DOHH2 (cell line): ENCODE results near the gene IL17REL.

Source experiments
- H3F3A ChIP-seq: fragments of 200-600 bp; sonication (generic), shearing (Covaris generic); 2 replicates; pipeline ENCODE4 v1.6.0; 2016; ENCODE audit warnings: antibody characterized with exemption, mild to moderate bottlenecking; ENCODE audit not compliant: control insufficient read depth, insufficient read depth
- H3K27ac ChIP-seq: fragments of 200-600 bp; sonication (generic); 2 replicates; pipeline ENCODE4 v1.5.1; 2014; ENCODE audit warnings: low read depth, mild to moderate bottlenecking, low read length, moderate library complexity
- H3K27me3 ChIP-seq: fragments of 200-600 bp; sonication (generic); 2 replicates; pipeline ENCODE4 v1.6.1; 2014; ENCODE audit warnings: mild to moderate bottlenecking, low read length, mixed read lengths; ENCODE audit not compliant: control insufficient read depth
- H3K36me3 ChIP-seq: fragments of 200-600 bp; sonication (generic); 2 replicates; pipeline ENCODE4 v1.6.1; 2014; ENCODE audit warnings: mild to moderate bottlenecking, low read length, moderate library complexity, mixed read lengths; ENCODE audit not compliant: control insufficient read depth
- H3K4me1 ChIP-seq: fragments of 200-600 bp; sonication (generic); 2 replicates; pipeline ENCODE4 v1.6.1; 2014; ENCODE audit warnings: mild to moderate bottlenecking, low read length, mixed read lengths; ENCODE audit not compliant: control insufficient read depth
- H3K4me2 ChIP-seq: fragments of 200-600 bp; sonication (generic); 2 replicates; pipeline ENCODE4 v1.6.0; 2014; ENCODE audit warnings: mild to moderate bottlenecking, low read length, moderate library complexity
- H3K4me3 ChIP-seq: fragments of 200-600 bp; sonication (generic); 2 replicates; pipeline ENCODE4 v1.5.1; 2014; ENCODE audit warnings: mild to moderate bottlenecking, low read length, mixed read lengths
- H3K79me2 ChIP-seq: fragments of 200-600 bp; sonication (generic); 2 replicates; pipeline ENCODE4 v1.6.1; 2014; ENCODE audit warnings: mild to moderate bottlenecking, low read length, mixed read lengths; ENCODE audit not compliant: control insufficient read depth
- H3K9me2 ChIP-seq: fragments of 200-600 bp; sonication (generic); replicated peaks from 2 replicates; pipeline ENCODE4 v1.6.1; 2014; ENCODE audit warnings: mild to moderate bottlenecking, low read length, mixed read lengths; ENCODE audit not compliant: control insufficient read depth
- H3K9me3 ChIP-seq: fragments of 200-600 bp; sonication (generic); 2 replicates; pipeline ENCODE4 v1.6.1; 2014; ENCODE audit warnings: antibody characterized with exemption, low read length, mixed read lengths; ENCODE audit not compliant: control insufficient read depth, insufficient read depth
- H4K20me1 ChIP-seq: fragments of 200-600 bp; sonication (generic); 2 replicates; pipeline ENCODE4 v1.6.0; 2014; ENCODE audit warnings: low read depth, mild to moderate bottlenecking, antibody characterized with exemption, low read length, moderate library complexity; ENCODE audit not compliant: control insufficient read depth, insufficient read depth
- CTCF ChIP-seq: fragments of 200-600 bp; sonication (generic); IDR thresholded peaks from one replicate; pipeline ENCODE4 v1.5.1; 2014; ENCODE audit warnings: antibody characterized with exemption, mild to moderate bottlenecking, low read depth, low read length; ENCODE audit not compliant: poor library complexity, severe bottlenecking
- EZH2phosphoT487 ChIP-seq: fragments of 200-600 bp; sonication (generic); IDR thresholded peaks from 2 replicates; pipeline ENCODE4 v1.6.1; 2017; ENCODE audit warnings: borderline replicate concordance, mild to moderate bottlenecking, antibody characterized with exemption, low read length, moderate library complexity, mixed read lengths

The IL17REL gene

GRCh38 chr22:50025993-50026392, 13.4 kb upstream of the IL17REL start:
- no peaks in the 10 kb centered on the region for H3K79me2 ChIP-seq
- H3K27me3 ChIP-seq = peaks cover 8% of the 10 kb centered on the region; the same call in 1 of the 2 replicates
- no peaks in the 10 kb centered on the region for H4K20me1 ChIP-seq
- H3K4me2 ChIP-seq = no peak overlapping the region
- no peaks in the 10 kb centered on the region for H3K9me2 ChIP-seq
- H3K9me3 ChIP-seq = no peaks in the 10 kb centered on the region
- no peaks in the 10 kb centered on the region for H3F3A ChIP-seq
- no peaks in the 10 kb centered on the region for H3K36me3 ChIP-seq
- H3K4me1 ChIP-seq = peaks cover 12% of the 10 kb centered on the region
- no peak for TF ChIP-seq CTCF
- no peak for TF ChIP-seq EZH2phosphoT487
- H3K27ac ChIP-seq = no peak overlapping the region
- no peak overlapping the region for H3K4me3 ChIP-seq

- Histone ChIP-seq H4K20me1 (no peaks in the 10 kb centered on the region), H3K4me1 (no peaks in the 10 kb centered on the region), H3K4me2 (no peak overlapping the region), H3K27ac (no peak overlapping the region), H3K9me2 (no peaks in the 10 kb centered on the region), H3K9me3 (peaks cover 6% of the 10 kb centered on the region; the same call in 1 of the 2 replicates), H3K4me3 (no peak overlapping the region), H3K79me2 (no peaks in the 10 kb centered on the region), H3K36me3 (no peaks in the 10 kb centered on the region), H3F3A (peaks cover 6% of the 10 kb centered on the region), H3K27me3 (peaks cover 22% of the 10 kb centered on the region)
- TF ChIP-seq EZH2phosphoT487 = no peak
- TF ChIP-seq CTCF = no peak
Observed at GRCh38 chr22:50022171-50022819, 9.7 kb upstream of the IL17REL start.

- H3K9me2 ChIP-seq = no peaks in the 10 kb centered on the region
- no peaks in the 10 kb centered on the region for H4K20me1 ChIP-seq
- H3K4me1 ChIP-seq = peaks cover 7% of the 10 kb centered on the region
- no peak overlapping the region for H3K27ac ChIP-seq
- H3K4me3 ChIP-seq = no peak overlapping the region
- TF ChIP-seq EZH2phosphoT487 (no peak), CTCF (no peak)
- no peak overlapping the region for H3K4me2 ChIP-seq
- no peaks in the 10 kb centered on the region for H3K79me2 ChIP-seq
- H3K36me3 ChIP-seq = no peaks in the 10 kb centered on the region
- H3K27me3 ChIP-seq = peaks cover 33% of the 10 kb centered on the region
- H3K9me3 ChIP-seq = peaks cover 6% of the 10 kb centered on the region; the same call in 1 of the 2 replicates
- H3F3A ChIP-seq = peaks cover 6% of the 10 kb centered on the region
Observed at GRCh38 chr22:50020606-50021005, 8.0 kb upstream of the IL17REL start.
